PC-3 (cell line): ENCODE data around the gene NUDT3. TPM values are rescaled to one million over a fixed set of nuclear protein-coding genes. Genes with fewer than 3 reads are reported as not detected.

Experiments used
- ATAC-seq: fragments of 200-7000 bp; cut with Tn5 transposase; 2 replicates; pipeline ENCODE4 v1.9.1; 2020; ENCODE audit warnings: mild to moderate bottlenecking, moderate library complexity
- BruUV-seq: library from RNA; stranded (reverse); fragments of 400-500 nt; replicated peaks from 2 replicates; lab custom pipeline; 2021; lab: Mats Ljungman, UMichigan
- CTCF ChIA-PET: fragments of 300-600 bp; sonication (Branson Sonifier 250); formaldehyde crosslinking; loops from one replicate; lab custom pipeline; 2022; ENCODE audit warnings: antibody characterized with exemption; lab: Charles Lee
- POLR2A ChIA-PET: fragments of 300-600 bp; sonication (Branson Sonifier 250); formaldehyde crosslinking; loops from one replicate; lab custom pipeline; 2022; ENCODE audit warnings: antibody characterized with exemption; ENCODE audit not compliant: unreplicated experiment; lab: Charles Lee
- DNase-seq: peaks from one replicate; pipeline ENCODE4 v3.0.0-alpha.2; 2015
- H2AFZ ChIP-seq: fragments of 300-600 bp; sonication (generic); 2 replicates; pipeline ENCODE4 v1.6.0; 2016; ENCODE audit warnings: antibody characterized with exemption, low read length
- H3F3A ChIP-seq: fragments of 300-600 bp; sonication (generic); one replicate; pipeline ENCODE4 v1.6.0; 2017; ENCODE audit warnings: antibody characterized with exemption, low read length, control low read depth, mild to moderate bottlenecking; ENCODE audit not compliant: unreplicated experiment
- H3K27ac ChIP-seq: fragments of 300-600 bp; sonication (generic); 2 replicates; pipeline ENCODE4 v1.5.1; 2016; ENCODE audit warnings: mild to moderate bottlenecking, low read length
- H3K27me3 ChIP-seq: fragments of 300-600 bp; sonication (generic); 2 replicates; pipeline ENCODE4 v1.6.1; 2016; ENCODE audit warnings: low read length, mixed read lengths
- H3K36me3 ChIP-seq: fragments of 300-600 bp; sonication (generic); 2 replicates; pipeline ENCODE4 v1.6.1; 2016; ENCODE audit warnings: low read depth, mixed run types, low read length, mixed read lengths
- H3K4me1 ChIP-seq: fragments of 300-600 bp; sonication (generic); 2 replicates; pipeline ENCODE4 v1.5.1; 2016; ENCODE audit warnings: low read length; ENCODE audit not compliant: insufficient read depth
- H3K4me2 ChIP-seq: fragments of 300-600 bp; sonication (generic); 2 replicates; pipeline ENCODE4 v1.6.0; 2016; ENCODE audit warnings: low read length
- H3K4me3 ChIP-seq: fragments of 300-600 bp; sonication (generic); 2 replicates; pipeline ENCODE4 v1.5.1; 2016; ENCODE audit warnings: mild to moderate bottlenecking, low read length, mixed read lengths
- H3K79me2 ChIP-seq: fragments of 300-600 bp; sonication (generic); 2 replicates; pipeline ENCODE4 v1.6.1; 2017; ENCODE audit warnings: low read length, mixed read lengths
- H3K9ac ChIP-seq: fragments of 300-600 bp; sonication (generic); 2 replicates; pipeline ENCODE4 v1.6.0; 2016; ENCODE audit warnings: mild to moderate bottlenecking, low read length
- H3K9me2 ChIP-seq: fragments of 300-600 bp; sonication (generic); replicated peaks from 2 replicates; pipeline ENCODE4 v1.6.1; 2016; ENCODE audit warnings: mixed run types, low read length, mixed read lengths
- H3K9me3 ChIP-seq: fragments of 300-600 bp; sonication (generic); 2 replicates; pipeline ENCODE4 v1.6.1; 2016; ENCODE audit warnings: low read length, mixed read lengths
- H4K20me1 ChIP-seq: fragments of 300-600 bp; sonication (generic); 2 replicates; pipeline ENCODE4 v1.6.1; 2016; ENCODE audit warnings: low read length, mixed read lengths
- CTCF ChIP-seq: fragments of 300-600 bp; sonication (generic); conservative IDR thresholded peaks from 2 replicates; pipeline ENCODE4 v1.5.1; 2017; ENCODE audit warnings: antibody characterized with exemption, low read depth, mild to moderate bottlenecking, low read length
- EZH2 ChIP-seq: fragments of 300-600 bp; sonication (generic); IDR thresholded peaks from one replicate; pipeline ENCODE4 v1.6.1; 2017; ENCODE audit warnings: antibody characterized with exemption, mild to moderate bottlenecking, low read length; ENCODE audit not compliant: unreplicated experiment
- EZH2phosphoT487 ChIP-seq: fragments of 300-600 bp; sonication (generic); IDR thresholded peaks from 2 replicates; pipeline ENCODE4 v1.6.1; 2018; ENCODE audit warnings: mild to moderate bottlenecking, antibody characterized with exemption, low read length, borderline replicate concordance
- intact Hi-C: fragments of 100-400 bp; cut with micrococcal nuclease; formaldehyde crosslinking; loops from 2 replicates; pipeline ENCODE4 v1.9.0; 2023
- total RNA-seq: library from RNA; depleted of rRNA; stranded (reverse); fragments of >200 nt; gene quantifications from 2 replicates; pipeline ENCODE4 v1.2.3, GENCODE V29; 2014

Gene NUDT3
- total RNA-seq, 1 experiment from 2014 or later = 24.6 TPM

GRCh38 chr6:34388421-34388820 is 4.0 kb downstream of the NUDT3 start:
- Histone ChIP-seq H3F3A (peaks cover 4% of the 10 kb centered on the region), H3K36me3 (no peaks in the 10 kb centered on the region), H2AFZ (no peak overlapping the region), H3K9me2 (no peaks in the 10 kb centered on the region), H3K4me2 (no peak overlapping the region), H3K4me1 (0 out of 2 replicates have a peak, but pooled peaks cover 8% of the 10 kb centered on the region), H3K9ac (no peak overlapping the region), H3K9me3 (no peaks in the 10 kb centered on the region), H3K4me3 (no peak overlapping the region), H3K27me3 (no peaks in the 10 kb centered on the region), H4K20me1 (peaks cover 49% of the 10 kb centered on the region), H3K79me2 (peaks cover 88% of the 10 kb centered on the region), H3K27ac (no peak overlapping the region)
- ChIA-PET CTCF (no interaction called here), POLR2A (no interaction called here)
- TF ChIP-seq EZH2phosphoT487 = no peak
- TF ChIP-seq CTCF = no peak
- TF ChIP-seq EZH2 = no peak
- intact Hi-C loops = no loop called here
- BruUV-seq = no TSS peak
- ATAC-seq (no peak), DNase-seq (no peak)

GRCh38 chr6:34386316-34387137 is 5.9 kb downstream of the NUDT3 start:
- Histone ChIP-seq H3K27me3 (no peaks in the 10 kb centered on the region), H3K4me2 (no peak overlapping the region), H3K9ac (no peak overlapping the region), H2AFZ (no peak overlapping the region), H3K4me3 (no peak overlapping the region), H3F3A (peaks cover 4% of the 10 kb centered on the region), H3K27ac (no peak overlapping the region), H3K79me2 (peaks cover 98% of the 10 kb centered on the region), H4K20me1 (peaks cover 52% of the 10 kb centered on the region), H3K9me2 (no peaks in the 10 kb centered on the region), H3K9me3 (no peaks in the 10 kb centered on the region), H3K36me3 (no peaks in the 10 kb centered on the region), H3K4me1 (0 out of 2 replicates have a peak, but pooled peaks cover 8% of the 10 kb centered on the region)
- DNase-seq (peak; percentile 83), ATAC-seq (peak; percentile 81)
- TF ChIP-seq EZH2 (no peak), EZH2phosphoT487 (no peak), CTCF (no peak)
- POLR2A ChIA-PET = no interaction called here
- CTCF ChIA-PET = interaction anchor here (0.5 kb wide), 1 partner anchor 137 kb away, joined by 3 read pairs; no protein-coding TSS in a partner anchor
- no TSS peak for BruUV-seq
- intact Hi-C loops = no loop called here

- H3K27me3 ChIP-seq = no peaks in the 10 kb centered on the region
- H3K36me3 ChIP-seq = no peaks in the 10 kb centered on the region
- H4K20me1 ChIP-seq = peaks cover 56% of the 10 kb centered on the region
- H2AFZ ChIP-seq = no peak overlapping the region
- intact Hi-C loops = no loop called here
- H3K4me3 ChIP-seq = no peak overlapping the region
- H3K79me2 ChIP-seq = peaks cover 98% of the 10 kb centered on the region
- no peak for TF ChIP-seq EZH2
- no peak for TF ChIP-seq EZH2phosphoT487
- TF ChIP-seq CTCF = no peak
- no peak overlapping the region for H3K27ac ChIP-seq
- ChIA-PET CTCF (interaction anchor here (0.5 kb wide), 1 partner anchor 137 kb away, joined by 3 read pairs; no protein-coding TSS in a partner anchor), POLR2A (no interaction called here)
- no peak overlapping the region for H3K4me2 ChIP-seq
- DNase-seq (no peak), ATAC-seq (no peak)
- no peak overlapping the region for H3K9ac ChIP-seq
- peaks cover 4% of the 10 kb centered on the region for H3F3A ChIP-seq
- no TSS peak for BruUV-seq
- H3K9me3 ChIP-seq = no peaks in the 10 kb centered on the region
- H3K4me1 ChIP-seq = 0 out of 2 replicates have a peak, but pooled peaks cover 7% of the 10 kb centered on the region
- H3K9me2 ChIP-seq = no peaks in the 10 kb centered on the region
Measured at GRCh38 chr6:34385793-34386195, 6.7 kb downstream of the NUDT3 start.
